ENCODE data around the gene FOXF1. TPM values are rescaled to one million over a fixed set of nuclear protein-coding genes. Genes with fewer than 3 reads are reported as not detected.

Gene FOXF1
- total and polyA plus RNA-seq, 2 of the 13 experiments (the other 11 are each of a cell fraction or from before 2014, with no cell fraction given): not detected

DNA sequence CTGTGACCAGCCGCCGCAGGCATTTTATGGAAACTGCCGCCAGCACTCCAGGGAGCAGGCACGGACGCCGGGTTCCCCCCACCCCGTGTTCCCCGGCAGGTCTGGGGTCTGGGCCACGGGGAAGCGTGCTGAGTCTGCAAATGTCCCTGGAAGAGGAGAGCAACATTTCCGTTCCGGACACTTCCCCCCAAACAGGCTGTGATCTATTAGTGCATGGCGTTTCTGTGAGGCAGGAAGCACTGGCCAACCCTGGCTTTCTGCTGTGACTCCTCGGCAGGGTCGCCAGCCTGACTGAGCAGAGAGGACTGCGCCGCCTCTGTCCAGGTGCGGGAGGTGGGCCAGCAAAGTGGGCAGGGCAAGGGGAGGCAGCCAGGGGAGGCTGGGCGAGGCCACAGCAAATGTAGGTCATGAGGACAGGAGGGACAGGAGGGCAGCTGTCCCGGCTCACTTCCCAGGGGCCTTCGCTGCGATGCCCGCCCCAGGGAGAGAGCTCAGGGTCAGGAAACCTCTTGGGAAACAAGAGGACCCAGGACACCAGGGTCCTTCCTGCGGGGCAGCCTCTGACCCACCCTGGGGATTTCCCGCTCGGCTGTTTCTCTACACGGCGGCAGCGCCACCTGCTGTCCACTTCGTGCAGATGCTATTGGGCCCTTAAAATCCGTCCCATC is 9.5 kb downstream of the FOXF1 start (continued):
- TF ChIP-seq, protein P1, sequence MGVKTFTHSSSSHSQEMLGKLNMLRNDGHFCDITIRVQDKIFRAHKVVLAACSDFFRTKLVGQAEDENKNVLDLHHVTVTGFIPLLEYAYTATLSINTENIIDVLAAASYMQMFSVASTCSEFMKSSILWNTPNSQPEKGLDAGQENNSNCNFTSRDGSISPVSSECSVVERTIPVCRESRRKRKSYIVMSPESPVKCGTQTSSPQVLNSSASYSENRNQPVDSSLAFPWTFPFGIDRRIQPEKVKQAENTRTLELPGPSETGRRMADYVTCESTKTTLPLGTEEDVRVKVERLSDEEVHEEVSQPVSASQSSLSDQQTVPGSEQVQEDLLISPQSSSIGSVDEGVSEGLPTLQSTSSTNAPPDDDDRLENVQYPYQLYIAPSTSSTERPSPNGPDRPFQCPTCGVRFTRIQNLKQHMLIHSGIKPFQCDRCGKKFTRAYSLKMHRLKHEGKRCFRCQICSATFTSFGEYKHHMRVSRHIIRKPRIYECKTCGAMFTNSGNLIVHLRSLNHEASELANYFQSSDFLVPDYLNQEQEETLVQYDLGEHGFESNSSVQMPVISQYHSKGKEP (CRISPR knock-in tag; IDR thresholded peaks at IDR 0.05): no peak
- TF ChIP-seq PTBP1 (IDR thresholded peaks at IDR 0.05; ENCODE audit: low read depth, low read length, poor library complexity, severe bottlenecking): no peak
- TF ChIP-seq SNAI1 (CRISPR knock-in tag; IDR thresholded peaks at IDR 0.05; ENCODE audit: borderline replicate concordance): no peak
- no peak for TF ChIP-seq RELA (CRISPR knock-in tag; IDR thresholded peaks at IDR 0.05)
- TF ChIP-seq, protein P2, sequence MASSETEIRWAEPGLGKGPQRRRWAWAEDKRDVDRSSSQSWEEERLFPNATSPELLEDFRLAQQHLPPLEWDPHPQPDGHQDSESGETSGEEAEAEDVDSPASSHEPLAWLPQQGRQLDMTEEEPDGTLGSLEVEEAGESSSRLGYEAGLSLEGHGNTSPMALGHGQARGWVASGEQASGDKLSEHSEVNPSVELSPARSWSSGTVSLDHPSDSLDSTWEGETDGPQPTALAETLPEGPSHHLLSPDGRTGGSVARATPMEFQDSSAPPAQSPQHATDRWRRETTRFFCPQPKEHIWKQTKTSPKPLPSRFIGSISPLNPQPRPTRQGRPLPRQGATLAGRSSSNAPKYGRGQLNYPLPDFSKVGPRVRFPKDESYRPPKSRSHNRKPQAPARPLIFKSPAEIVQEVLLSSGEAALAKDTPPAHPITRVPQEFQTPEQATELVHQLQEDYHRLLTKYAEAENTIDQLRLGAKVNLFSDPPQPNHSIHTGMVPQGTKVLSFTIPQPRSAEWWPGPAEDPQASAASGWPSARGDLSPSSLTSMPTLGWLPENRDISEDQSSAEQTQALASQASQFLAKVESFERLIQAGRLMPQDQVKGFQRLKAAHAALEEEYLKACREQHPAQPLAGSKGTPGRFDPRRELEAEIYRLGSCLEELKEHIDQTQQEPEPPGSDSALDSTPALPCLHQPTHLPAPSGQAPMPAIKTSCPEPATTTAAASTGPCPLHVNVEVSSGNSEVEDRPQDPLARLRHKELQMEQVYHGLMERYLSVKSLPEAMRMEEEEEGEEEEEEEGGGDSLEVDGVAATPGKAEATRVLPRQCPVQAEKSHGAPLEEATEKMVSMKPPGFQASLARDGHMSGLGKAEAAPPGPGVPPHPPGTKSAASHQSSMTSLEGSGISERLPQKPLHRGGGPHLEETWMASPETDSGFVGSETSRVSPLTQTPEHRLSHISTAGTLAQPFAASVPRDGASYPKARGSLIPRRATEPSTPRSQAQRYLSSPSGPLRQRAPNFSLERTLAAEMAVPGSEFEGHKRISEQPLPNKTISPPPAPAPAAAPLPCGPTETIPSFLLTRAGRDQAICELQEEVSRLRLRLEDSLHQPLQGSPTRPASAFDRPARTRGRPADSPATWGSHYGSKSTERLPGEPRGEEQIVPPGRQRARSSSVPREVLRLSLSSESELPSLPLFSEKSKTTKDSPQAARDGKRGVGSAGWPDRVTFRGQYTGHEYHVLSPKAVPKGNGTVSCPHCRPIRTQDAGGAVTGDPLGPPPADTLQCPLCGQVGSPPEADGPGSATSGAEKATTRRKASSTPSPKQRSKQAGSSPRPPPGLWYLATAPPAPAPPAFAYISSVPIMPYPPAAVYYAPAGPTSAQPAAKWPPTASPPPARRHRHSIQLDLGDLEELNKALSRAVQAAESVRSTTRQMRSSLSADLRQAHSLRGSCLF (CRISPR knock-in tag; IDR thresholded peaks at IDR 0.05; ENCODE audit: borderline replicate concordance): no peak
- no peak for TF ChIP-seq ZNF382 (CRISPR knock-in tag; IDR thresholded peaks at IDR 0.05; ENCODE audit: borderline replicate concordance)
- TF ChIP-seq ZNF224 (CRISPR knock-in tag; IDR thresholded peaks at IDR 0.05): no peak
- no peak for TF ChIP-seq FOXA3 (CRISPR knock-in tag; IDR thresholded peaks at IDR 0.05)
- no peak for TF ChIP-seq ZKSCAN8 (CRISPR knock-in tag; IDR thresholded peaks at IDR 0.05; ENCODE audit: borderline replicate concordance)
- no peak for TF ChIP-seq TCF12 (IDR thresholded peaks at IDR 0.05)
- no peak for TF ChIP-seq TCF12 (CRISPR knock-in tag; IDR thresholded peaks at IDR 0.05)
- no peak for TF ChIP-seq HDAC1 (CRISPR knock-in tag; IDR thresholded peaks at IDR 0.05)
- TF ChIP-seq, protein P3, sequence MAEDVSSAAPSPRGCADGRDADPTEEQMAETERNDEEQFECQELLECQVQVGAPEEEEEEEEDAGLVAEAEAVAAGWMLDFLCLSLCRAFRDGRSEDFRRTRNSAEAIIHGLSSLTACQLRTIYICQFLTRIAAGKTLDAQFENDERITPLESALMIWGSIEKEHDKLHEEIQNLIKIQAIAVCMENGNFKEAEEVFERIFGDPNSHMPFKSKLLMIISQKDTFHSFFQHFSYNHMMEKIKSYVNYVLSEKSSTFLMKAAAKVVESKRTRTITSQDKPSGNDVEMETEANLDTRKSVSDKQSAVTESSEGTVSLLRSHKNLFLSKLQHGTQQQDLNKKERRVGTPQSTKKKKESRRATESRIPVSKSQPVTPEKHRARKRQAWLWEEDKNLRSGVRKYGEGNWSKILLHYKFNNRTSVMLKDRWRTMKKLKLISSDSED (CRISPR knock-in tag; IDR thresholded peaks at IDR 0.05): no peak
- TF ChIP-seq ZNF552 (CRISPR knock-in tag; IDR thresholded peaks at IDR 0.05; ENCODE audit: borderline replicate concordance): no peak
- no peak for TF ChIP-seq RAD51 (IDR thresholded peaks at IDR 0.05; ENCODE audit: borderline replicate concordance)
- no peak for TF ChIP-seq ATAD3A (CRISPR knock-in tag; IDR thresholded peaks at IDR 0.05)

Data from HepG2 (cell line).